MM.1S (cell line): ENCODE results near the gene RNF114.
"Not testable (repeated sequence)": the region's sequence is repeated elsewhere in the genome, so short reads cannot be mapped to it uniquely, and the experiment has no call there.

ENCODE experiments used
- DNase-seq: peaks from one replicate; pipeline ENCODE4 v3.0.0-alpha.2; 2015
- H2AFZ ChIP-seq: fragments of 300-600 bp; sonication (generic); 2 replicates; pipeline ENCODE4 v1.6.0; 2016; ENCODE audit warnings: antibody characterized with exemption, low read length
- H3F3A ChIP-seq: fragments of 300-600 bp; sonication (generic); 2 replicates; pipeline ENCODE4 v1.6.1; 2016; ENCODE audit warnings: mild to moderate bottlenecking, antibody characterized with exemption, low read length, moderate library complexity, mixed read lengths; ENCODE audit not compliant: insufficient read depth
- H3K27ac ChIP-seq: fragments of 300-600 bp; sonication (generic); 2 replicates; pipeline ENCODE4 v1.5.1; 2016; ENCODE audit warnings: mild to moderate bottlenecking, low read length
- H3K27me3 ChIP-seq: fragments of 300-600 bp; sonication (generic); replicated peaks from 2 replicates; pipeline ENCODE4 v1.6.0; 2016; ENCODE audit warnings: low read length; ENCODE audit not compliant: insufficient read depth
- H3K36me3 ChIP-seq: fragments of 300-600 bp; sonication (generic); replicated peaks from 2 replicates; pipeline ENCODE4 v1.6.1; 2016; ENCODE audit warnings: mild to moderate bottlenecking, low read length, mixed read lengths; ENCODE audit not compliant: insufficient read depth
- H3K4me1 ChIP-seq: fragments of 300-600 bp; sonication (generic); 2 replicates; pipeline ENCODE4 v1.6.1; 2016; ENCODE audit warnings: low read length, mixed read lengths
- H3K4me2 ChIP-seq: fragments of 300-600 bp; sonication (generic); 2 replicates; pipeline ENCODE4 v1.6.0; 2016; ENCODE audit warnings: low read depth, low read length
- H3K4me3 ChIP-seq: fragments of 300-600 bp; sonication (generic); 2 replicates; pipeline ENCODE4 v1.5.1; 2016; ENCODE audit warnings: low read length, mixed read lengths
- H3K79me2 ChIP-seq: fragments of 300-600 bp; sonication (generic); 2 replicates; pipeline ENCODE4 v1.6.1; 2016; ENCODE audit warnings: mixed run types, low read length, mixed read lengths
- H3K9ac ChIP-seq: fragments of 300-600 bp; sonication (generic); 2 replicates; pipeline ENCODE4 v1.6.1; 2016; ENCODE audit warnings: low read length, mixed read lengths
- H3K9me2 ChIP-seq: fragments of 300-600 bp; sonication (generic); replicated peaks from 2 replicates; pipeline ENCODE4 v1.6.1; 2016; ENCODE audit warnings: mild to moderate bottlenecking, low read length, mixed read lengths; ENCODE audit not compliant: insufficient read depth
- H3K9me3 ChIP-seq: fragments of 300-600 bp; sonication (generic); replicated peaks from 2 replicates; pipeline ENCODE4 v1.6.1; 2016; ENCODE audit warnings: mild to moderate bottlenecking, low read length, mixed read lengths; ENCODE audit not compliant: insufficient read depth
- H4K20me1 ChIP-seq: fragments of 300-600 bp; sonication (generic); 2 replicates; pipeline ENCODE4 v1.6.1; 2016; ENCODE audit warnings: mild to moderate bottlenecking, low read length, moderate library complexity, mixed read lengths; ENCODE audit not compliant: insufficient read depth
- CTCF ChIP-seq: fragments of 300-600 bp; sonication (generic); IDR thresholded peaks from 2 replicates; pipeline ENCODE4 v1.5.1; 2016; ENCODE audit warnings: antibody characterized with exemption, low read length, mixed read lengths
- EZH2 ChIP-seq: fragments of 300-600 bp; sonication (generic); optimal IDR thresholded peaks from 2 replicates; pipeline ENCODE3; 2017; ENCODE audit warnings: low read depth, mild to moderate bottlenecking, antibody characterized with exemption, low read length, mixed read lengths
- EZH2phosphoT487 ChIP-seq: fragments of 300-600 bp; sonication (generic); IDR thresholded peaks from 2 replicates; pipeline ENCODE4 v1.6.1; 2018; ENCODE audit warnings: antibody characterized with exemption, low read length

The RNF114 gene

GRCh38 chr20:49970498-49970897, 34.3 kb downstream of the RNF114 start:
- no peak overlapping the region for H2AFZ ChIP-seq
- no peaks in the 10 kb centered on the region for H3K36me3 ChIP-seq
- TF ChIP-seq CTCF (no peak), EZH2 (no peak), EZH2phosphoT487 (no peak)
- peak overlapping the region; percentile 21; the same call in 1 of the 2 replicates for H3K9ac ChIP-seq
- H4K20me1 ChIP-seq = no peaks in the 10 kb centered on the region
- H3F3A ChIP-seq = peaks cover 14% of the 10 kb centered on the region; the same call in 1 of the 2 replicates
- H3K9me2 ChIP-seq = no peaks in the 10 kb centered on the region
- H3K27ac ChIP-seq = peak overlapping the region; percentile 72; the same call in 1 of the 2 replicates
- H3K27me3 ChIP-seq = no peaks in the 10 kb centered on the region
- peak overlapping the region; percentile 39; the same call in 1 of the 2 replicates for H3K4me2 ChIP-seq
- no peaks in the 10 kb centered on the region for H3K79me2 ChIP-seq
- no peak for DNase-seq
- no peak overlapping the region for H3K4me3 ChIP-seq
- no peaks in the 10 kb centered on the region for H3K9me3 ChIP-seq
- H3K4me1 ChIP-seq = peaks cover 18% of the 10 kb centered on the region; the same call in 1 of the 2 replicates

GRCh38 chr20:49973981-49974380, 37.8 kb downstream of the RNF114 start:
- Histone ChIP-seq H3F3A (peaks cover 14% of the 10 kb centered on the region; the same call in 1 of the 2 replicates), H3K79me2 (no peaks in the 10 kb centered on the region), H3K4me3 (no peak overlapping the region), H3K4me2 (no peak overlapping the region), H3K9me3 (no peaks in the 10 kb centered on the region), H3K27ac (no peak overlapping the region), H3K36me3 (no peaks in the 10 kb centered on the region), H3K9ac (no peak overlapping the region), H2AFZ (no peak overlapping the region), H4K20me1 (no peaks in the 10 kb centered on the region), H3K27me3 (no peaks in the 10 kb centered on the region), H3K9me2 (no peaks in the 10 kb centered on the region), H3K4me1 (peaks cover 13% of the 10 kb centered on the region; the same call in 1 of the 2 replicates)
- no peak for DNase-seq
- TF ChIP-seq EZH2 (no peak), EZH2phosphoT487 (no peak), CTCF (no peak)

- Histone ChIP-seq H2AFZ (no peak overlapping the region), H3K9ac (no peak overlapping the region), H3K4me2 (no peak overlapping the region), H3K36me3 (no peaks in the 10 kb centered on the region), H3K9me2 (no peaks in the 10 kb centered on the region), H3F3A (no peaks in the 10 kb centered on the region), H3K79me2 (no peaks in the 10 kb centered on the region), H3K4me1 (no peaks in the 10 kb centered on the region), H3K27me3 (no peaks in the 10 kb centered on the region), H4K20me1 (no peaks in the 10 kb centered on the region), H3K27ac (no peak overlapping the region), H3K9me3 (no peaks in the 10 kb centered on the region), H3K4me3 (no peak overlapping the region)
- no peak for DNase-seq
- no peak for TF ChIP-seq CTCF
- TF ChIP-seq EZH2phosphoT487 = no peak
- TF ChIP-seq EZH2 = no peak
Measured at GRCh38 chr20:49976542-49976941, 40.3 kb downstream of the RNF114 start.

GRCh38 chr20:49977740-49978139, 41.5 kb downstream of the RNF114 start:
- H3K9me3 ChIP-seq, H3K27ac ChIP-seq, H3K9ac ChIP-seq, H3K9me2 ChIP-seq, H2AFZ ChIP-seq, H3F3A ChIP-seq, H4K20me1 ChIP-seq, H3K27me3 ChIP-seq, H3K4me1 ChIP-seq, H3K36me3 ChIP-seq, DNase-seq, H3K4me2 ChIP-seq, H3K4me3 ChIP-seq, H3K79me2 ChIP-seq: not testable (repeated sequence)
